Measurements from ENCODE around the gene KDM8. TPM values are rescaled to one million over a fixed set of nuclear protein-coding genes. Genes with fewer than 3 reads are reported as not detected.
A peak's percentile ranks its signal among the peaks of the same experiment; 100 is the strongest.

KDM8 gene
- total RNA-seq, 4 donors from 2014 or later, result 4.4 to 14.2 (median 9.2) TPM

GRCh38 chr16:27208796-27209195 lies 5.5 kb downstream of the KDM8 start:
- H3K27me3 ChIP-seq, result no peaks in the 10 kb centered on the region
- in situ Hi-C loops (cut with MboI; ENCODE audit: low pct_ligation_motif_present in 1 of 4, low pct_unique_long_range_greater_than_20kb in 1 of 4, low sequenced_read_pairs in 3 of 4) (no loop called here), intact Hi-C loops (cut with DNase I; ENCODE audit: low total_unique reads) (no loop called here)
- DNase-seq, result no peak
- TF ChIP-seq POLR2A (IDR thresholded peaks at IDR 0.05), result no peak
- TF ChIP-seq EP300 (IDR thresholded peaks at IDR 0.05; ENCODE audit: low read depth), result no peak
- no peaks in the 10 kb centered on the region for H3K9me3 ChIP-seq
- H3K4me1 ChIP-seq, result peaks cover 6 to 35% (median 20%) of the 10 kb centered on the region in 4 donors
- no peak overlapping the region for H3K4me3 ChIP-seq
- H3K36me3 ChIP-seq, result no peaks in the 10 kb centered on the region
- peak overlapping the region; percentile 61 to 71 (median 67) for H3K27ac ChIP-seq
- WGBS, 2 donors (ENCODE audit: low coverage in 1 of 2), result 41% methylated on average over 3 of the region's 3 CpGs; no CpG with 5 or more reads in 1 of the 2 donors

- no peak for DNase-seq
- H3K36me3 ChIP-seq, result no peaks in the 10 kb centered on the region
- WGBS, 2 donors (ENCODE audit: low coverage in 1 of 2), result 87 to 90% methylated on average over 2 to 8 of the region's 8 CpGs
- no peaks in the 10 kb centered on the region for H3K27me3 ChIP-seq
- in situ Hi-C loops (cut with MboI; ENCODE audit: low pct_ligation_motif_present in 1 of 4, low pct_unique_long_range_greater_than_20kb in 1 of 4, low sequenced_read_pairs in 3 of 4) (no loop called here), intact Hi-C loops (cut with DNase I; ENCODE audit: low total_unique reads) (no loop called here)
- H3K4me1 ChIP-seq, result peaks cover 2 to 38% (median 16%) of the 10 kb centered on the region in 4 donors
- no peak overlapping the region for H3K4me3 ChIP-seq
- H3K9me3 ChIP-seq, result no peaks in the 10 kb centered on the region
- peak overlapping the region in 1 of 4 donors; percentile 71 for H3K27ac ChIP-seq
- TF ChIP-seq POLR2AphosphoS5 (IDR thresholded peaks at IDR 0.05), result no peak
- TF ChIP-seq CTCF (IDR thresholded peaks at IDR 0.05), result no peak
- no peak for TF ChIP-seq EP300 (IDR thresholded peaks at IDR 0.05; ENCODE audit: low read depth)
- TF ChIP-seq POLR2A (IDR thresholded peaks at IDR 0.05), result no peak
Measured at GRCh38 chr16:27209591-27209990, 6.3 kb downstream of the KDM8 start.

- in situ Hi-C loops (cut with MboI; ENCODE audit: low pct_ligation_motif_present in 1 of 4, low pct_unique_long_range_greater_than_20kb in 1 of 4, low sequenced_read_pairs in 3 of 4), result no loop called here
Measured at GRCh38 chr16:27210174-27210573, 6.8 kb downstream of the KDM8 start.

GRCh38 chr16:27211026-27211425 lies 7.7 kb downstream of the KDM8 start:
- WGBS, 2 donors (ENCODE audit: low coverage in 1 of 2), result 89 to 96% methylated on average over 3 to 10 of the region's 10 CpGs
- H3K27me3 ChIP-seq, result no peaks in the 10 kb centered on the region
- intact Hi-C loops (cut with DNase I; ENCODE audit: low total_unique reads), result no loop called here

More at GRCh38 chr16:27210174-27210573, 6.8 kb downstream of the KDM8 start:
- Histone ChIP-seq H3K27ac (no peak overlapping the region), H3K4me1 (peaks cover 0 to 36% (median 15%) of the 10 kb centered on the region in 4 donors), H3K36me3 (no peaks in the 10 kb centered on the region), H3K4me3 (no peak overlapping the region), H3K27me3 (no peaks in the 10 kb centered on the region), H3K9me3 (no peaks in the 10 kb centered on the region)
- WGBS, 2 donors (ENCODE audit: low coverage in 1 of 2), result 92 to 100% methylated on average over 3 to 17 of the region's 17 CpGs
- intact Hi-C loops (cut with DNase I; ENCODE audit: low total_unique reads), result no loop called here
- no peak for DNase-seq
- no peak for TF ChIP-seq POLR2A (IDR thresholded peaks at IDR 0.05)
- no peak for TF ChIP-seq CTCF (IDR thresholded peaks at IDR 0.05)
- no peak for TF ChIP-seq EP300 (IDR thresholded peaks at IDR 0.05; ENCODE audit: low read depth)
- TF ChIP-seq POLR2AphosphoS5 (IDR thresholded peaks at IDR 0.05), result no peak

More at GRCh38 chr16:27211026-27211425, 7.7 kb downstream of the KDM8 start:
- peaks cover 0 to 36% (median 15%) of the 10 kb centered on the region in 4 donors for H3K4me1 ChIP-seq
- TF ChIP-seq EP300 (IDR thresholded peaks at IDR 0.05; ENCODE audit: low read depth) (no peak), POLR2A (IDR thresholded peaks at IDR 0.05) (no peak), POLR2AphosphoS5 (IDR thresholded peaks at IDR 0.05) (no peak), CTCF (IDR thresholded peaks at IDR 0.05) (no peak)
- H3K27ac ChIP-seq, result no peak overlapping the region
- no peaks in the 10 kb centered on the region for H3K36me3 ChIP-seq
- H3K9me3 ChIP-seq, result no peaks in the 10 kb centered on the region
- DNase-seq, result no peak
- in situ Hi-C loops (cut with MboI; ENCODE audit: low pct_ligation_motif_present in 1 of 4, low pct_unique_long_range_greater_than_20kb in 1 of 4, low sequenced_read_pairs in 3 of 4), result no loop called here
- H3K4me3 ChIP-seq, result no peak overlapping the region

Data from transverse colon (tissue), 4 donors.